H9 (cell line): ENCODE measurements around the gene MALSU1. TPM values are rescaled to one million over a fixed set of nuclear protein-coding genes. Genes with fewer than 3 reads are reported as not detected.

ENCODE experiments used
- DNase-seq: peaks from one replicate; pipeline ENCODE4 v3.0.0-alpha.2; 2017
- H2AFZ ChIP-seq: one replicate; pipeline ENCODE4 v1.6.1; 2013; ENCODE audit warnings: mild to moderate bottlenecking, low read length, control low read depth, moderate library complexity
- H2AK5ac ChIP-seq: 2 replicates; pipeline ENCODE4 v1.6.1; 2013; ENCODE audit warnings: low read length, control low read depth, mixed read lengths; ENCODE audit not compliant: insufficient read length
- H2BK120ac ChIP-seq: one replicate; pipeline ENCODE4 v1.6.1; 2013; ENCODE audit warnings: low read depth, mild to moderate bottlenecking, low read length, control low read depth, inconsistent platforms; ENCODE audit not compliant: poor library complexity, severe bottlenecking
- H2BK12ac ChIP-seq: 2 replicates; pipeline ENCODE4 v1.6.1; 2013; ENCODE audit warnings: low read length, control low read depth, mixed read lengths, low read depth; ENCODE audit not compliant: insufficient read length
- H2BK15ac ChIP-seq: 2 replicates; pipeline ENCODE4 v1.6.1; 2013; ENCODE audit warnings: low read depth, low read length, control low read depth
- H2BK20ac ChIP-seq: one replicate; pipeline ENCODE4 v1.6.1; 2013; ENCODE audit warnings: low read depth, mild to moderate bottlenecking, low read length, control low read depth, inconsistent platforms; ENCODE audit not compliant: poor library complexity, severe bottlenecking
- H2BK5ac ChIP-seq: 2 replicates; pipeline ENCODE4 v1.6.1; 2013; ENCODE audit warnings: low read length, control low read depth, mixed read lengths; ENCODE audit not compliant: insufficient read length
- H3K14ac ChIP-seq: 2 replicates; pipeline ENCODE4 v1.6.1; 2013; ENCODE audit warnings: low read length, control low read depth; ENCODE audit not compliant: insufficient read depth
- H3K18ac ChIP-seq: 2 replicates; pipeline ENCODE4 v1.6.1; 2013; ENCODE audit warnings: low read depth, mild to moderate bottlenecking, mixed read lengths, low read length, control low read depth; ENCODE audit not compliant: insufficient read length
- H3K23ac ChIP-seq: 2 replicates; pipeline ENCODE4 v1.6.1; 2013; ENCODE audit warnings: low read length, control low read depth, mixed read lengths, low read depth; ENCODE audit not compliant: insufficient read length
- H3K23me2 ChIP-seq: 2 replicates; pipeline ENCODE4 v1.6.1; 2013; ENCODE audit warnings: low read depth, mild to moderate bottlenecking, mixed read lengths, low read length, control low read depth; ENCODE audit not compliant: insufficient read length, poor library complexity, severe bottlenecking
- H3K27ac ChIP-seq: 2 replicates; pipeline ENCODE4 v1.5.1; 2013; ENCODE audit warnings: low read length, control low read depth, mixed read lengths, low read depth; ENCODE audit not compliant: insufficient read length
- H3K27me3 ChIP-seq: 2 replicates; pipeline ENCODE4 v1.6.1; 2013; ENCODE audit warnings: low read length, control low read depth, inconsistent platforms; ENCODE audit not compliant: insufficient read depth
- H3K4ac ChIP-seq: 2 replicates; pipeline ENCODE4 v1.6.1; 2013; ENCODE audit warnings: low read depth, mild to moderate bottlenecking, control low read depth, inconsistent platforms, low read length, moderate library complexity
- H3K4me1 ChIP-seq: 2 replicates; pipeline ENCODE4 v1.6.1; 2013; ENCODE audit warnings: low read length, control low read depth, inconsistent platforms; ENCODE audit not compliant: insufficient read depth
- H3K4me2 ChIP-seq: 2 replicates; pipeline ENCODE4 v1.6.1; 2013; ENCODE audit warnings: low read length, control low read depth, mixed read lengths; ENCODE audit not compliant: insufficient read length, insufficient read depth
- H3K56ac ChIP-seq: 2 replicates; pipeline ENCODE4 v1.6.1; 2013; ENCODE audit warnings: low read depth, mild to moderate bottlenecking, mixed read lengths, low read length, control low read depth; ENCODE audit not compliant: insufficient read length
- H3K79me1 ChIP-seq: 2 replicates; pipeline ENCODE4 v1.6.1; 2013; ENCODE audit warnings: low read depth, mild to moderate bottlenecking, moderate library complexity, low read length, control low read depth, inconsistent platforms; ENCODE audit not compliant: insufficient read depth, poor library complexity, severe bottlenecking
- H3K79me2 ChIP-seq: 2 replicates; pipeline ENCODE4 v1.6.1; 2013; ENCODE audit warnings: low read length, control low read depth, inconsistent platforms; ENCODE audit not compliant: insufficient read depth
- H3K9ac ChIP-seq: 2 replicates; pipeline ENCODE4 v1.6.1; 2013; ENCODE audit warnings: low read length, control low read depth, mixed read lengths; ENCODE audit not compliant: insufficient read length; ENCODE audit errors: extremely low read depth
- H3K9me3 ChIP-seq: one replicate; pipeline ENCODE4 v1.6.1; 2013; ENCODE audit warnings: low read depth, low read length, inconsistent platforms; ENCODE audit not compliant: control insufficient read depth
- H3T11ph ChIP-seq: one replicate; pipeline ENCODE4 v1.6.1; 2013; ENCODE audit warnings: mild to moderate bottlenecking, low read length, control low read depth, inconsistent platforms
- H4K20me1 ChIP-seq: one replicate; pipeline ENCODE4 v1.6.1; 2013; ENCODE audit not compliant: control insufficient read depth, insufficient read length, insufficient read depth
- H4K5ac ChIP-seq: 2 replicates; pipeline ENCODE4 v1.6.1; 2013; ENCODE audit warnings: low read depth, mild to moderate bottlenecking, mixed read lengths, low read length, control low read depth; ENCODE audit not compliant: insufficient read length
- H4K8ac ChIP-seq: replicated peaks from 2 replicates; pipeline ENCODE4 v1.6.1; 2013; ENCODE audit warnings: low read length, control low read depth, mixed read lengths, low read depth; ENCODE audit not compliant: insufficient read length
- H4K91ac ChIP-seq: 2 replicates; pipeline ENCODE4 v1.6.1; 2013; ENCODE audit warnings: low read depth, mild to moderate bottlenecking, moderate library complexity, mixed read lengths, low read length, control low read depth; ENCODE audit not compliant: insufficient read length
- H3K27ac Mint-ChIP-seq, 3 experiments: 2 replicates in 2 of 3; 3 replicates in 1 of 3; pipeline ENCODE4 v1.8.0; 2020 to 2021; ENCODE audit warnings: mixed read lengths in 3 of 3, mild to moderate bottlenecking in 1 of 3, moderate library complexity in 1 of 3
- H3K27me3 Mint-ChIP-seq: 2 replicates; pipeline ENCODE4 v1.8.0; 2021; ENCODE audit warnings: low read depth, mild to moderate bottlenecking, moderate library complexity, mixed read lengths
- H3K36me3 Mint-ChIP-seq, 3 experiments: 2 replicates in 2 of 3; 3 replicates in 1 of 3; pipeline ENCODE4 v1.8.0; 2020 to 2021; ENCODE audit warnings: low read depth in 3 of 3, mixed read lengths in 3 of 3; ENCODE audit not compliant: insufficient read depth in 1 of 3
- H3K4me1 Mint-ChIP-seq, 2 experiments: 2 replicates each; pipeline ENCODE4 v1.8.0; 2020; ENCODE audit warnings: mixed read lengths in 2 of 2
- H3K4me3 Mint-ChIP-seq, 2 experiments: 2 replicates in 1 of 2; 3 replicates in 1 of 2; pipeline ENCODE4 v1.8.0; 2020 to 2021; ENCODE audit warnings: mild to moderate bottlenecking in 2 of 2, mixed read lengths in 2 of 2, moderate library complexity in 1 of 2
- H3K9me3 Mint-ChIP-seq, 2 experiments: 2 replicates in 1 of 2; 3 replicates in 1 of 2; pipeline ENCODE4 v1.8.0; 2020; ENCODE audit warnings: mild to moderate bottlenecking in 2 of 2, mixed read lengths in 2 of 2, moderate library complexity in 1 of 2
- CTCF ChIP-seq: fragments of 200-600 bp; sonication (generic); conservative IDR thresholded peaks from 3 replicates; pipeline ENCODE4 v1.8.0; 2021; ENCODE audit warnings: antibody characterized with exemption, mild to moderate bottlenecking
- WGBS: extraction: QIAGEN DNeasy Blood & Tissue Kit; methylation state at CpG from one replicate; pipeline ENCODE4 v1.1.7; 2013; ENCODE audit warnings: missing lambda C conversion rate, low lambda C conversion rate, mixed read lengths; ENCODE audit not compliant: insufficient read length; ENCODE audit errors: extremely low coverage; 5-methylcytosine and 5-hydroxymethylcytosine counted together
- total RNA-seq: library from RNA; stranded (reverse); gene quantifications from 2 replicates; pipeline ENCODE4 v1.2.1, GENCODE V29; 2021

The MALSU1 gene
- total RNA-seq, 1 experiment from 2014 or later = 83.4 TPM

GRCh38 chr7:23349484-23350157, 50.5 kb downstream of the MALSU1 start:
- H2BK5ac ChIP-seq = no peak overlapping the region
- no peak overlapping the region for H3T11ph ChIP-seq
- H2BK15ac ChIP-seq = no peak overlapping the region
- no peak overlapping the region for H3K23ac ChIP-seq
- H3K4me1 Mint-ChIP-seq = peaks cover 30 to 46% of the 10 kb centered on the region in 2 experiments
- no peak for TF ChIP-seq CTCF
- H3K27me3 ChIP-seq = no peaks in the 10 kb centered on the region
- no peak overlapping the region for H3K14ac ChIP-seq
- peaks cover under 1% of the 10 kb centered on the region; the same call in 1 of the 2 replicates for H3K79me2 ChIP-seq
- no peak for DNase-seq
- H3K9me3 ChIP-seq = no peaks in the 10 kb centered on the region
- H3K56ac ChIP-seq = no peak overlapping the region
- H2AK5ac ChIP-seq = no peak overlapping the region
- no peaks in the 10 kb centered on the region for H3K9me3 Mint-ChIP-seq
- H3K27ac ChIP-seq = no peak overlapping the region
- peaks cover 31 to 79% (median 64%) of the 10 kb centered on the region in 3 experiments; a peak in 6 of 7 replicates for H3K36me3 Mint-ChIP-seq
- no peak overlapping the region for H2BK120ac ChIP-seq
- H2AFZ ChIP-seq = no peak overlapping the region
- H3K4ac ChIP-seq = no peak overlapping the region
- no peak overlapping the region for H4K91ac ChIP-seq
- no CpG with 5 or more reads among the region's 7 CpGs for WGBS
- H4K20me1 ChIP-seq = no peaks in the 10 kb centered on the region
- no peak overlapping the region for H2BK12ac ChIP-seq
- H3K23me2 ChIP-seq = no peaks in the 10 kb centered on the region
- no peak overlapping the region for H4K5ac ChIP-seq
- no peak overlapping the region for H3K4me3 Mint-ChIP-seq
- H3K9ac ChIP-seq = no peak overlapping the region
- no peak overlapping the region for H4K8ac ChIP-seq
- H3K27ac Mint-ChIP-seq = peak overlapping the region in 2 of 3 experiments; percentile 10 to 93; a peak in 4 of 7 replicates
- no peak overlapping the region for H3K4me2 ChIP-seq
- no peak overlapping the region for H2BK20ac ChIP-seq
- no peak overlapping the region for H3K18ac ChIP-seq
- H3K79me1 ChIP-seq = peaks cover 5% of the 10 kb centered on the region
- H3K27me3 Mint-ChIP-seq = no peaks in the 10 kb centered on the region
- no peaks in the 10 kb centered on the region for H3K4me1 ChIP-seq
